Stimulated activated naive B cell treated with anti-CD40 and anti-IgM and Interleukin-4, amounts not matched to agents 10 μg/mL and 1 μg/mL and 100 μg/mL, for 72 hours (primary cell): ENCODE data around the gene IL24.

ENCODE experiments used
- ATAC-seq, 2 donors: fragments of 150-1000 bp; cut with Tn5 transposase; replicated peaks; 2 replicates each; pipeline ENCODE4 v1.10.0; 2021; ENCODE audit warnings: moderate library complexity in 1 of 2
- DNase-seq: peaks from one replicate; pipeline ENCODE4 v3.0.0; 2021
- H3K27ac Mint-ChIP-seq: one replicate; pipeline ENCODE4 v1.8.0; 2022; ENCODE audit warnings: mild to moderate bottlenecking, mixed read lengths
- H3K27me3 Mint-ChIP-seq, 2 donors: one replicate each; pipeline ENCODE4 v1.8.0; 2022; ENCODE audit warnings: mixed read lengths in 2 of 2
- H3K36me3 Mint-ChIP-seq, 2 donors: one replicate each; pipeline ENCODE4 v1.8.0; 2022; ENCODE audit warnings: mixed read lengths in 2 of 2, mild to moderate bottlenecking in 1 of 2
- H3K4me1 Mint-ChIP-seq, 2 donors: one replicate each; pipeline ENCODE4 v1.8.0; 2022; ENCODE audit warnings: mixed read lengths in 2 of 2, mild to moderate bottlenecking in 1 of 2
- H3K4me3 Mint-ChIP-seq, 2 donors: one replicate each; pipeline ENCODE4 v1.8.0; 2022; ENCODE audit warnings: mild to moderate bottlenecking in 2 of 2, mixed read lengths in 2 of 2, moderate library complexity in 1 of 2
- H3K9me3 Mint-ChIP-seq, 2 donors: one replicate each; pipeline ENCODE4 v1.8.0; 2022; ENCODE audit warnings: mixed read lengths in 2 of 2, mild to moderate bottlenecking in 1 of 2

IL24 gene

GRCh38 chr1:206890125-206891060, 6.8 kb upstream of the IL24 start:
- Mint-ChIP-seq H3K4me3 (no peak overlapping the region), H3K27ac (peak overlapping the region; percentile 34), H3K9me3 (no peaks in the 10 kb centered on the region), H3K4me1 (peaks cover 27 to 51% of the 10 kb centered on the region in 2 donors), H3K36me3 (peaks cover 3 to 5% of the 10 kb centered on the region in 2 donors), H3K27me3 (no peaks in the 10 kb centered on the region)
- no peak for DNase-seq
- peak; percentile 36 for ATAC-seq

DNA sequence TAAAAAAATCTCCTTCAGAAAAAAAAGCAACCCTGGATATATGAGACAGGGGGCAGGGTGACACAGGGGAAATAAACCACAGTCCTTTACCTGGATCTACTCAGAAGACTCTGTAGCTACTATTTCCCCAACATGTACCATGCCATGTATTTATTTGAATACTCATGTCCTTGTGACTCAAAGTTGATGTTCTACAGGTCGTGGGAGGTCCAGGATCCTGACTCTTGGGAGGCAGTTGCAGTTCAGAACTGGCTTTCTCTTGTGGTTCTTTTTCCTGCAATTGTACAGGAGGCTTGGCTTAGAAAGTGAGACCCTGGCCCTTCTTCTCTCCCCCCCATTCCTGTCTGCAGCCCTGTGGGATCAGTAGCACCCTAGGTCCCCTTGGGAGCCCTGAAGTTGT, 5.8 kb upstream of the IL24 start:
- H3K27me3 Mint-ChIP-seq, result no peaks in the 10 kb centered on the region
- H3K4me1 Mint-ChIP-seq, result peaks cover 29 to 58% of the 10 kb centered on the region in 2 donors
- ATAC-seq (no peak), DNase-seq (no peak)
- H3K9me3 Mint-ChIP-seq, result no peaks in the 10 kb centered on the region
- no peak overlapping the region for H3K27ac Mint-ChIP-seq
- H3K36me3 Mint-ChIP-seq, result peaks cover 0 to 5% of the 10 kb centered on the region in 2 donors
- no peak overlapping the region for H3K4me3 Mint-ChIP-seq

DNA sequence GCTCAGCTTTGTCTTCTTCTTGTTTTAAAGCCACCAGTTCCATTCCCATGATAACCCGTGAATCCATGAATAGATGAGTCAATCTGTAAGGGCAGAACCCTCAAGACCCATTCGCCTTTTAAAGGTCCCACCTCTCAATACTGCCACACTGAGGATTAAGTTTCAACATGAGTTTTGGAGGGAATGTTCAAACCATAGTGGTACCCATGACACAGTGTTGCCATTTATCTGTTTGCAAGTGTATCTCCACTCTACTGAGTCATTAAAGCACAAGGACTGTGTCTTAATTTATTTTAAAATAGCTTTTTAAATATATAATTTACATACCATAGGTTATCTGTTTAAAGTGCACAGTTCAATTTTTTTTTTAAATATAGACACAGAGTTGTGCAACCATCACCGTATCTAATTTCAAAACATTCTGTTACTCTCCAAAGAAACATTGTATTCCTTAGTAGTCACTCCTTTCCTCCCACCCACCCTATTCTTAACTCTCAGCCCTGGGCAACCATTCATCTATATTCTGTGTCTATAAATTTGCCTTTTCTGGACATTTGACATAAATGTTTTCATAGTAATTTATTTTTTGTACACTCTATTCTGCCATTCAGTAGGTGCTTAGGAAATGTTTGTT, 4.8 kb upstream of the IL24 start:
- ATAC-seq (no peak), DNase-seq (no peak)
- H3K27ac Mint-ChIP-seq, result no peak overlapping the region
- peaks cover 0 to 5% of the 10 kb centered on the region in 2 donors for H3K36me3 Mint-ChIP-seq
- no peaks in the 10 kb centered on the region for H3K27me3 Mint-ChIP-seq
- H3K4me3 Mint-ChIP-seq, result no peak overlapping the region
- peaks cover 34 to 67% of the 10 kb centered on the region in 2 donors for H3K4me1 Mint-ChIP-seq
- H3K9me3 Mint-ChIP-seq, result no peaks in the 10 kb centered on the region

DNA sequence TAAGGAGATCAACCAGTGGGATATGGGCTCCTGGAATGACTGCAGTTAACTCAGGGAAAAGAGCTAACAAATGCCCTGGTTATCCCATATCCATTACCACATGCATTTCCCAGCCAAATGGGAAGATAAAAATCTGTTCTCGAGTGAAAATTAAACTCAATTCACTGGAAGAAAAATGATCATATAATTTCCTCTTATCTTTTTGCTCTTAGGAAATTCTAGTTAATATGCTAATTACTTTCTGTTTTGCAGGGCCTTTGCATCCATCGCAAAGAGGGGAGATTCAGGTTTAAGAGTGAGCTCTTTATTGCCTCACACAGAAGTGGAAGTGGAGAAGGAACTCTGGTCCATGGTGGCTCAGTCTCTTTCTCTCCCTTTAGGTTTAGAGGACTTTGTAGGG, 3.9 kb upstream of the IL24 start:
- Mint-ChIP-seq H3K27me3 (no peaks in the 10 kb centered on the region), H3K4me1 (peaks cover 36 to 76% of the 10 kb centered on the region in 2 donors), H3K36me3 (peaks cover 0 to 5% of the 10 kb centered on the region in 2 donors)

GRCh38 chr1:206895325-206895724, 1.9 kb upstream of the IL24 start:
- H3K4me3 Mint-ChIP-seq, result no peak overlapping the region
- peaks cover 41 to 82% of the 10 kb centered on the region in 2 donors for H3K4me1 Mint-ChIP-seq
- peaks cover 5 to 7% of the 10 kb centered on the region in 2 donors for H3K36me3 Mint-ChIP-seq
- no peak overlapping the region for H3K27ac Mint-ChIP-seq
- H3K9me3 Mint-ChIP-seq, result no peaks in the 10 kb centered on the region
- no peaks in the 10 kb centered on the region for H3K27me3 Mint-ChIP-seq
- ATAC-seq (no peak), DNase-seq (no peak)

More for the DNA sequence above, 3.9 kb upstream of the IL24 start:
- Mint-ChIP-seq H3K4me3 (no peak overlapping the region), H3K9me3 (no peaks in the 10 kb centered on the region), H3K27ac (no peak overlapping the region)
- DNase-seq, result no peak
- no peak for ATAC-seq

DNA sequence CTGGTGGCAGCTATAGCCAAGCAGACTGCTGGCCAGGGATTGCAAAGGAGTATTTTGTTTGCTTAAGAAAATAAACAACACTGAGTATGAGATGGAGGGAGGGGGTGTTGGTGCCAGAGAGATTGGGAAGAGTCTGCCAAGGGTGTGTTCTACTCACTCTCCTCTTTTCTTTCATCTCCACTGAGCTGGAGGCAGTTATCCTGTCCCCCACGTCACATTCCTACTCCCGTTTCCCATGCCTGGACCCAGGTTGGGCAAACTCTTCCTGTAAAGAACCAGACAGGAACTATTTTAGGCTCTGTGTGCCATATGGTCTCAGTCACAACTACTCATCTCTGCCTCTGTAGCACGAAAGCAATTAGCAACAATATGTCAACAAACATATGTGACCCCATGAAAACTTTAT, 1.4 kb upstream of the IL24 start:
- H3K9me3 Mint-ChIP-seq, result no peaks in the 10 kb centered on the region
- no peak for DNase-seq
- ATAC-seq, result no peak
- peaks cover 41 to 82% of the 10 kb centered on the region in 2 donors for H3K4me1 Mint-ChIP-seq
- H3K27ac Mint-ChIP-seq, result no peak overlapping the region
- no peaks in the 10 kb centered on the region for H3K27me3 Mint-ChIP-seq
- H3K4me3 Mint-ChIP-seq, result no peak overlapping the region
- peaks cover 5 to 10% of the 10 kb centered on the region in 2 donors for H3K36me3 Mint-ChIP-seq

- ATAC-seq, result no peak
- Mint-ChIP-seq H3K27ac (no peak overlapping the region), H3K27me3 (no peaks in the 10 kb centered on the region), H3K36me3 (peaks cover 5 to 14% of the 10 kb centered on the region in 2 donors), H3K9me3 (no peaks in the 10 kb centered on the region), H3K4me1 (peaks cover 40 to 82% of the 10 kb centered on the region in 2 donors), H3K4me3 (no peak overlapping the region)
- DNase-seq, result no peak
These were observed 982 bp upstream of the IL24 start for GRCh38 chr1:206896261-206896660.

- Mint-ChIP-seq H3K9me3 (no peaks in the 10 kb centered on the region), H3K4me3 (peak overlapping the region in 1 of 2 donors; percentile 50), H3K27ac (peak overlapping the region; percentile 88), H3K4me1 (peaks cover 44 to 86% of the 10 kb centered on the region in 2 donors), H3K36me3 (peaks cover 15 to 31% of the 10 kb centered on the region in 2 donors), H3K27me3 (no peaks in the 10 kb centered on the region)
- ATAC-seq (no peak), DNase-seq (no peak)
These were observed 1.1 kb downstream of the IL24 start for GRCh38 chr1:206898089-206898914.

- peaks cover 46 to 86% of the 10 kb centered on the region in 2 donors for H3K4me1 Mint-ChIP-seq
- peak overlapping the region; percentile 2 to 34 for H3K4me3 Mint-ChIP-seq
- peak overlapping the region; percentile 88 for H3K27ac Mint-ChIP-seq
- H3K9me3 Mint-ChIP-seq, result no peaks in the 10 kb centered on the region
- ATAC-seq, result no peak
- no peaks in the 10 kb centered on the region for H3K27me3 Mint-ChIP-seq
- DNase-seq, result no peak
- H3K36me3 Mint-ChIP-seq, result peaks cover 22 to 37% of the 10 kb centered on the region in 2 donors
These were observed 1.7 kb downstream of the IL24 start for GRCh38 chr1:206898915-206899431.

DNA sequence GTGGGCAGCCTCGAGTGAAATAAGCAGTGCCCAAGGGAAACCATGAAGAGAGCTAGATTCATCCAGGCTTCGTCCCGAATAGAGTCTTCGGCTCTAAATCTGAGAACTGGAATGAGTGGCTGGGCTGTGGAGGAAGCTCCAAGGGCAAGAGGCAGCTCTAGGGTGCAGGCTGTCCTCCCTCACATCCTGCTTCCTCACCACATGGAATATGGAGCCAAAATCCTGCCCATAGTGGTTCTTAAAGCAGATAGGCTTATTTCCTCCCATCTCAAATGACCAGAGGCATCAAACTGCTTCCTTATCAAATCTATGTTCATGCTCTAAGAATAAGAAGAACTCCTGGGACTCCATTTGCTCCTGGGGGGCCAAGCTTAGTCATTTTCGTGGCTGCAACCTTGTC, 2.5 kb downstream of the IL24 start:
- no peak for ATAC-seq
- no peak for DNase-seq
- H3K27ac Mint-ChIP-seq, result no peak overlapping the region
- H3K4me1 Mint-ChIP-seq, result peaks cover 48 to 87% of the 10 kb centered on the region in 2 donors
- peaks cover 29 to 45% of the 10 kb centered on the region in 2 donors for H3K36me3 Mint-ChIP-seq
- H3K27me3 Mint-ChIP-seq, result no peaks in the 10 kb centered on the region
- no peak overlapping the region for H3K4me3 Mint-ChIP-seq
- H3K9me3 Mint-ChIP-seq, result no peaks in the 10 kb centered on the region

GRCh38 chr1:206900149-206900548, 2.9 kb downstream of the IL24 start:
- DNase-seq, result no peak
- Mint-ChIP-seq H3K27ac (peak overlapping the region; percentile 60), H3K4me3 (no peak overlapping the region), H3K36me3 (peaks cover 33 to 49% of the 10 kb centered on the region in 2 donors), H3K9me3 (no peaks in the 10 kb centered on the region), H3K4me1 (peaks cover 52 to 91% of the 10 kb centered on the region in 2 donors), H3K27me3 (no peaks in the 10 kb centered on the region)
- ATAC-seq, result no peak

- DNase-seq, result no peak
- H3K36me3 Mint-ChIP-seq, result peaks cover 39 to 65% of the 10 kb centered on the region in 2 donors
- no peak for ATAC-seq
- H3K9me3 Mint-ChIP-seq, result no peaks in the 10 kb centered on the region
- H3K27ac Mint-ChIP-seq, result peak overlapping the region; percentile 52
- H3K4me3 Mint-ChIP-seq, result no peak overlapping the region
- H3K4me1 Mint-ChIP-seq, result peaks cover 60 to 96% of the 10 kb centered on the region in 2 donors
- no peaks in the 10 kb centered on the region for H3K27me3 Mint-ChIP-seq
These were observed 4.7 kb downstream of the IL24 start for GRCh38 chr1:206901944-206902343.

GRCh38 chr1:206902702-206903101, 5.5 kb downstream of the IL24 start:
- H3K9me3 Mint-ChIP-seq, result no peaks in the 10 kb centered on the region
- H3K27ac Mint-ChIP-seq, result peak overlapping the region; percentile 84
- ATAC-seq (no peak), DNase-seq (no peak)
- peaks cover 45 to 71% of the 10 kb centered on the region in 2 donors for H3K36me3 Mint-ChIP-seq
- H3K27me3 Mint-ChIP-seq, result no peaks in the 10 kb centered on the region
- peaks cover 60 to 96% of the 10 kb centered on the region in 2 donors for H3K4me1 Mint-ChIP-seq
- no peak overlapping the region for H3K4me3 Mint-ChIP-seq

DNA sequence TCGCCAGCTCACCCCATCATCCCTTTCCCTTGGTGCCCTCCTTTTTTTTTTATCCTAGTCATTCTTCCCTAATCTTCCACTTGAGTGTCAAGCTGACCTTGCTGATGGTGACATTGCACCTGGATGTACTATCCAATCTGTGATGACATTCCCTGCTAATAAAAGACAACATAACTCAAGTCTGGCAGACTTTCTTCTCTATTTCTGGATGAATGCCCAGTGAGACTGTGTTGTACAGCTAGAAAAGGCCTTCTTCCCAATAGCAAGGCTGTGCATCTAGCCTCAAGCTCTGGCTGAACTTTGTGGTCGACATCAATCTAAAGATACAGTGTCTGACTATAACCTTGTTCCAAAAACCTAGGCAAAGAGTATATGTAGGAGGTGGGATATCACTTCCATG, 6.4 kb downstream of the IL24 start:
- no peak for DNase-seq
- peak overlapping the region; percentile 89 for H3K27ac Mint-ChIP-seq
- no peaks in the 10 kb centered on the region for H3K9me3 Mint-ChIP-seq
- no peak for ATAC-seq
- H3K36me3 Mint-ChIP-seq, result peaks cover 50 to 78% of the 10 kb centered on the region in 2 donors
- H3K4me1 Mint-ChIP-seq, result peaks cover 63 to 94% of the 10 kb centered on the region in 2 donors
- H3K27me3 Mint-ChIP-seq, result no peaks in the 10 kb centered on the region
- peak overlapping the region in 1 of 2 donors; percentile 20 for H3K4me3 Mint-ChIP-seq
